Body of pancreas (tissue), 4 donors: ENCODE results near the gene ENAH. TPM values are rescaled to one million over a fixed set of nuclear protein-coding genes. Genes with fewer than 3 reads are reported as not detected.
A peak's percentile ranks its signal among the peaks of the same experiment; 100 is the strongest.

ENCODE experiments used
- ATAC-seq: fragments of 150-250 bp; one replicate; pipeline ENCODE4 v1.9.1; 2016
- DNase-seq, 4 donors: peaks; one replicate each; pipeline ENCODE4 v3.0.0-alpha.2; 2019
- H3K27ac ChIP-seq, 4 donors: fragments of 200-600 bp; sonication (generic); 1 replicate in 3 of 4; 2 replicates in 1 of 4; pipeline versions ENCODE4 v1.5.1 to v1.6.1; 2016 to 2019; ENCODE audit warnings: mild to moderate bottlenecking in 1 of 4, mixed read lengths in 1 of 4, moderate library complexity in 1 of 4
- H3K27me3 ChIP-seq, 2 donors: fragments of 200-600 bp; sonication (generic); one replicate each; pipeline ENCODE4 v1.6.0; 2016; ENCODE audit warnings: mild to moderate bottlenecking in 1 of 2
- H3K36me3 ChIP-seq, 2 donors: fragments of 200-600 bp; sonication (generic); replicated peaks in 1 of 2; 2 replicates each; pipeline ENCODE4 v1.5.1; 2016; ENCODE audit warnings: low read depth in 2 of 2; ENCODE audit not compliant: insufficient read depth in 1 of 2
- H3K4me1 ChIP-seq: fragments of 200-600 bp; sonication (generic); one replicate; pipeline ENCODE4 v1.6.0; 2016
- H3K4me3 ChIP-seq, 2 donors: fragments of 200-600 bp; sonication (generic); 1 replicate in 1 of 2; 2 replicates in 1 of 2; pipeline ENCODE4 v1.5.1; 2016 to 2019
- H3K9me3 ChIP-seq, 3 donors: fragments of 200-600 bp; sonication (generic); 1 replicate in 2 of 3; 2 replicates in 1 of 3; pipeline ENCODE4 v1.5.1; 2016
- CTCF ChIP-seq, 7 experiments: fragments of 450-650 bp in 4 of 7; fragments of 200-600 bp in 3 of 7; sonication (generic) in 3 of 7; IDR thresholded peaks; one replicate each; pipeline ENCODE4 v1.5.1; 2016 to 2019; ENCODE audit warnings: antibody characterized with exemption in 7 of 7
- POLR2A ChIP-seq, 3 donors: fragments of 450-650 bp; IDR thresholded peaks; one replicate each; pipeline ENCODE4 v1.6.1; 2016; ENCODE audit warnings: antibody characterized with exemption in 3 of 3, mild to moderate bottlenecking in 2 of 3
- WGBS, 2 donors: methylation state at CpG; one replicate each; pipeline ENCODE4 v1.1.5; 2017; 5-methylcytosine and 5-hydroxymethylcytosine counted together
- intact Hi-C: fragments of 100-400 bp; cut with DNase I; formaldehyde crosslinking; loops from one replicate; pipeline ENCODE4 v1.15.1; 2023
- total RNA-seq, 2 donors: library from RNA; depleted of rRNA; stranded (reverse); fragments of >200 nt; gene quantifications; one replicate each; pipeline ENCODE4 v1.1.0, GENCODE V29; 2016

The ENAH gene
- total RNA-seq, 2 donors from 2014 or later = 21.1 to 28.8 TPM

GRCh38 chr1:225692517-225692879, 39.6 kb upstream of the ENAH start:
- peaks cover 65% of the 10 kb centered on the region for H3K4me1 ChIP-seq
- H3K36me3 ChIP-seq = no peaks in the 10 kb centered on the region
- intact Hi-C loops = no loop called here
- H3K27ac ChIP-seq = peak overlapping the region in 1 of 4 donors; percentile 86
- DNase-seq (no peak), ATAC-seq (no peak)
- TF ChIP-seq POLR2A (IDR thresholded peaks at IDR 0.05) (no peak), CTCF (IDR thresholded peaks at IDR 0.05) (no peak)
- H3K27me3 ChIP-seq = no peaks in the 10 kb centered on the region
- WGBS, 2 donors = 89 to 100% methylated on average over 1 of the region's 1 CpG
- no peak overlapping the region for H3K4me3 ChIP-seq
- H3K9me3 ChIP-seq = no peaks in the 10 kb centered on the region

- no peaks in the 10 kb centered on the region for H3K9me3 ChIP-seq
- intact Hi-C loops = no loop called here
- peak overlapping the region in 3 of 4 donors; percentile 52 to 86 (median 85) for H3K27ac ChIP-seq
- WGBS, 2 donors = 86 to 90% methylated on average over 4 of the region's 4 CpGs
- H3K27me3 ChIP-seq = no peaks in the 10 kb centered on the region
- no peaks in the 10 kb centered on the region for H3K36me3 ChIP-seq
- DNase-seq (no peak), ATAC-seq (no peak)
- no peak overlapping the region for H3K4me3 ChIP-seq
- no peak for TF ChIP-seq POLR2A (IDR thresholded peaks at IDR 0.05)
- no peak for TF ChIP-seq CTCF (IDR thresholded peaks at IDR 0.05)
- peaks cover 60% of the 10 kb centered on the region for H3K4me1 ChIP-seq
These were observed 39.1 kb upstream of the ENAH start for GRCh38 chr1:225691861-225692516.

- Histone ChIP-seq H3K27ac (peak overlapping the region in 3 of 4 donors; percentile 52 to 86 (median 85)), H3K9me3 (no peaks in the 10 kb centered on the region), H3K4me3 (no peak overlapping the region), H3K36me3 (no peaks in the 10 kb centered on the region), H3K27me3 (no peaks in the 10 kb centered on the region), H3K4me1 (peaks cover 57% of the 10 kb centered on the region)
- ATAC-seq (peak; percentile 77), DNase-seq (peak; percentile 48 to 70 (median 51))
- no peak for TF ChIP-seq CTCF (IDR thresholded peaks at IDR 0.05)
- peak in 2 of 3 donors; percentile 62 to 71 for TF ChIP-seq POLR2A (IDR thresholded peaks at IDR 0.05)
- intact Hi-C loops = no loop called here
- 23 to 24% methylated on average over 2 of the region's 2 CpGs for WGBS, 2 donors
These were observed 38.5 kb upstream of the ENAH start for GRCh38 chr1:225691377-225691776.

GRCh38 chr1:225689882-225690459, 37.0 kb upstream of the ENAH start:
- Histone ChIP-seq H3K4me1 (peaks cover 44% of the 10 kb centered on the region), H3K9me3 (no peaks in the 10 kb centered on the region), H3K27me3 (no peaks in the 10 kb centered on the region), H3K36me3 (no peaks in the 10 kb centered on the region), H3K27ac (no peak overlapping the region), H3K4me3 (no peak overlapping the region)
- intact Hi-C loops = no loop called here
- no peak for ATAC-seq
- no peak for DNase-seq
- 83 to 94% methylated on average over 2 of the region's 2 CpGs for WGBS, 2 donors
- TF ChIP-seq CTCF (IDR thresholded peaks at IDR 0.05) = no peak
- TF ChIP-seq POLR2A (IDR thresholded peaks at IDR 0.05) = no peak

- no peak overlapping the region for H3K4me3 ChIP-seq
- no peak for ATAC-seq
- H3K4me1 ChIP-seq = peaks cover 27% of the 10 kb centered on the region
- no peak for TF ChIP-seq POLR2A (IDR thresholded peaks at IDR 0.05)
- TF ChIP-seq CTCF (IDR thresholded peaks at IDR 0.05) = no peak
- H3K27ac ChIP-seq = no peak overlapping the region
- DNase-seq = no peak
- intact Hi-C loops = no loop called here
- H3K36me3 ChIP-seq = no peaks in the 10 kb centered on the region
- 87 to 94% methylated on average over 2 of the region's 2 CpGs for WGBS, 2 donors
- no peaks in the 10 kb centered on the region for H3K27me3 ChIP-seq
- no peaks in the 10 kb centered on the region for H3K9me3 ChIP-seq
These were observed 35.4 kb upstream of the ENAH start for GRCh38 chr1:225688345-225688744.
